ENCODE data around the gene TARP.

Gene TARP

DNA sequence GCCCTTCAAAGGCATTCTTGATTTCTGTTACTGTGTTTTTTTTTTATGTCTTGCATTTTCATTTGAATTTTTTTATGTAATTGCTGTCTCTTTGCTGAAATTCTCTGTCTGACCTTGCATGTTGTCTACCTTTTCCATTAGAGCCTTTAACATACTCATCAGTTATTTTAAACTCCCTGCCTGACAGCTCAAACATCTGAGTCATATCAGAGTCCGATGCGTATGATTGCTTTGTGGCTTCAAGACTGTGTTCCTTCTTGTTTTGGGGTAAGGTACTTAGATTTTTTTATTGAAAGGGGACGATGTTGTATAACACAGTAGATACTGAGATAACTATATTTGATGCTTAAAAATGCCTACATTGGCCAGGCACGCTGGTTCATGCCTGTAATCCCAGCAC is 9.7 kb upstream of the TARP start:
- Histone ChIP-seq H3K9me3 (ENCODE audit: insufficient read depth, low read depth) (no peaks in the 10 kb centered on the region), H4K20me1 (ENCODE audit: insufficient read depth) (no peaks in the 10 kb centered on the region), H3F3A (ENCODE audit: insufficient read depth, low read depth) (no peaks in the 10 kb centered on the region), H3K27ac (no peak overlapping the region), H2AFZ (no peak overlapping the region), H3K36me3 (ENCODE audit: low read depth) (no peaks in the 10 kb centered on the region), H3K9me2 (ENCODE audit: insufficient read depth) (no peaks in the 10 kb centered on the region), H3K4me1 (replicated peaks; ENCODE audit: insufficient read depth) (no peaks in the 10 kb centered on the region), H3K4me3 (no peak overlapping the region), H3K79me2 (ENCODE audit: low read depth) (no peaks in the 10 kb centered on the region), H3K4me2 (no peak overlapping the region), H3K27me3 (ENCODE audit: insufficient read depth, low read depth) (peaks cover 61% of the 10 kb centered on the region)
- TF ChIP-seq EZH2 (IDR thresholded peaks at IDR 0.05; ENCODE audit: low read depth) (no peak), CTCF (conservative IDR thresholded peaks at IDR 0.05) (no peak)
- intact Hi-C loops (cut with micrococcal nuclease; ENCODE audit: unreplicated experiment): no loop called here
- no peak for DNase-seq
- ChIA-PET CTCF (no interaction called here), POLR2A (ENCODE audit: unreplicated experiment) (no interaction called here)
- no TSS peak for BruUV-seq (replicated peaks)

DNA sequence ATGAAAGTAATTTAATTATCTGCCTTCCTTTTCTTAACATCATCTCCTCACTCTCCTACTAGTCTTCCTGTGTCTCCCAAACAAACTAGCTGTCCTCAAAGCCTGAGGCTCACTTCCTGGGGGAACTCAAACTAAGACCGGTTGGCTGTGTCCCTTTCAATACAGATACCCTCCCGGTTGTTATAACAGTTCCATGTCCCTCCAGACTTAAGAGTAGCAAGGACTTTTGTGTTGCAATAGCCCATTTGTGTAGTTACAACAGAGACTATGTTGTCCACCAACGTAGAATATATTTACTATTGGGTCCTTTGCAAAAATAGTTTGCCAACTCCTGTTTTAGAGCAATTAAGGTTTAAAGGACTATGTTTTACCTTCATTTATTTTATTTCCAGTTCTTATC is 8.6 kb upstream of the TARP start:
- TF ChIP-seq CTCF (conservative IDR thresholded peaks at IDR 0.05): no peak
- TF ChIP-seq EZH2 (IDR thresholded peaks at IDR 0.05; ENCODE audit: low read depth): no peak
- peaks cover 68% of the 10 kb centered on the region for H3K27me3 ChIP-seq (ENCODE audit: insufficient read depth, low read depth)
- H3K9me2 ChIP-seq (ENCODE audit: insufficient read depth): no peaks in the 10 kb centered on the region
- ChIA-PET POLR2A (ENCODE audit: unreplicated experiment) (no interaction called here), CTCF (no interaction called here)
- no peaks in the 10 kb centered on the region for H4K20me1 ChIP-seq (ENCODE audit: insufficient read depth)
- no peaks in the 10 kb centered on the region for H3K4me1 ChIP-seq (replicated peaks; ENCODE audit: insufficient read depth)
- BruUV-seq (replicated peaks): no TSS peak
- no peak overlapping the region for H2AFZ ChIP-seq
- intact Hi-C loops (cut with micrococcal nuclease; ENCODE audit: unreplicated experiment): no loop called here
- no peaks in the 10 kb centered on the region for H3F3A ChIP-seq (ENCODE audit: insufficient read depth, low read depth)
- no peak overlapping the region for H3K27ac ChIP-seq
- H3K4me2 ChIP-seq: no peak overlapping the region
- H3K4me3 ChIP-seq: no peak overlapping the region
- no peaks in the 10 kb centered on the region for H3K9me3 ChIP-seq (ENCODE audit: insufficient read depth, low read depth)
- no peaks in the 10 kb centered on the region for H3K79me2 ChIP-seq (ENCODE audit: low read depth)
- H3K36me3 ChIP-seq (ENCODE audit: low read depth): no peaks in the 10 kb centered on the region
- DNase-seq: no peak

DNA sequence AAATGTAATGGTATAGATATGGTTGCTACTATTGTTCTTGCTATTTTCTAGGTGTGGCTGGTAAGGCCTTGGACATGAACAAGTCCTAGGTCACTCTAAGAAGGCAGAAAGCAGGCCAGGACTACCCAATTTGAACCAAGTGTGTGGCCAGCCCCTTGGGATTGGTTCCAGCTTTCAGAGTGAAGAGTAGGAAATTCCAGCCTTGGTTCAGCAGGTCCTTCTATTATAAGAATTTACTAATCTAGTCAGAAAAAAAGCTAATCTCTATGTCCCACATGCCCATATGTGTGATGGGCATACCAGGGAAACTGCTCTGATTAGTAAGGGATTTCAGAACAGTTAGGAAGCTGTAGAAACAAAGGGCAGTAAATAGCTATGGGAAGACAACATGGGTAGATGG is 7.8 kb upstream of the TARP start:
- Histone ChIP-seq H3K79me2 (ENCODE audit: low read depth) (no peaks in the 10 kb centered on the region), H4K20me1 (ENCODE audit: insufficient read depth) (no peaks in the 10 kb centered on the region), H3K9me3 (ENCODE audit: insufficient read depth, low read depth) (no peaks in the 10 kb centered on the region), H3K4me1 (replicated peaks; ENCODE audit: insufficient read depth) (no peaks in the 10 kb centered on the region), H3K4me2 (no peak overlapping the region), H3K4me3 (no peak overlapping the region), H3K9me2 (ENCODE audit: insufficient read depth) (no peaks in the 10 kb centered on the region), H3F3A (ENCODE audit: insufficient read depth, low read depth) (no peaks in the 10 kb centered on the region), H3K36me3 (ENCODE audit: low read depth) (no peaks in the 10 kb centered on the region), H3K27me3 (ENCODE audit: insufficient read depth, low read depth) (peaks cover 68% of the 10 kb centered on the region), H2AFZ (no peak overlapping the region), H3K27ac (no peak overlapping the region)
- TF ChIP-seq CTCF (conservative IDR thresholded peaks at IDR 0.05) (no peak), EZH2 (IDR thresholded peaks at IDR 0.05; ENCODE audit: low read depth) (no peak)
- ChIA-PET POLR2A (ENCODE audit: unreplicated experiment) (no interaction called here), CTCF (no interaction called here)
- intact Hi-C loops (cut with micrococcal nuclease; ENCODE audit: unreplicated experiment): no loop called here
- BruUV-seq (replicated peaks): no TSS peak
- no peak for DNase-seq
